Measurements from ENCODE around the gene KISS1. TPM values are rescaled to one million over a fixed set of nuclear protein-coding genes. Genes with fewer than 3 reads are reported as not detected.
A peak's percentile ranks its signal among the peaks of the same experiment; 100 is the strongest.

The KISS1 gene
- total and polyA plus RNA-seq, 2 of the 4 experiments (the other 2 are of a cell fraction) = 11.7 to 27.3 TPM

DNA sequence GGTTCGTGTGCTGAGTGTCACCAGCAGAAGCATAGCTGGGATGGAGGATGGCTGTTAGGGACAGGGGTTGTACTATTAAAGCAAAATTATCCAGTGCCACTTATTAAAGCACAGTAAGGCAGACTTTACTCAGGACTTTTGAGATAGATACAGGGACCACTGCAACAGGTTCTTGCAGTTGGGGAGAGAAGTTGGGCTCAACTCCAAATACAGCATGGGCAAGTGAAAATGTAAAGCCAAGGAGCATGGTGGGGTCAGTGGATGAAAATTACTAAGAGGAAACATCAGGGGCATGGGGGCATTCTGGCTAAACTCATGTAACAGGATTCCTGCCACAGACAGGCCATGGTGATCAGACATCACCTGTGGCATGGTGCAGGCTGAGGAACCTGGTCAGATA, 15.2 kb downstream of the KISS1 start:
- no peak overlapping the region for H4K5ac ChIP-seq (ENCODE audit: low read depth, low read length)
- intact Hi-C loops (cut with micrococcal nuclease) = no loop called here
- no peak overlapping the region for H3K4me2 ChIP-seq (ENCODE audit: low read depth, low read length)
- BruUV-seq (replicated peaks) = no TSS peak
- no CpG with 5 or more reads among the region's 1 CpG for WGBS, 2 experiments (ENCODE audit: extremely low coverage in 2 of 2, insufficient read length in 1 of 2)
- TF ChIP-seq, protein P1, sequence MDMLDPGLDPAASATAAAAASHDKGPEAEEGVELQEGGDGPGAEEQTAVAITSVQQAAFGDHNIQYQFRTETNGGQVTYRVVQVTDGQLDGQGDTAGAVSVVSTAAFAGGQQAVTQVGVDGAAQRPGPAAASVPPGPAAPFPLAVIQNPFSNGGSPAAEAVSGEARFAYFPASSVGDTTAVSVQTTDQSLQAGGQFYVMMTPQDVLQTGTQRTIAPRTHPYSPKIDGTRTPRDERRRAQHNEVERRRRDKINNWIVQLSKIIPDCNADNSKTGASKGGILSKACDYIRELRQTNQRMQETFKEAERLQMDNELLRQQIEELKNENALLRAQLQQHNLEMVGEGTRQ (IDR thresholded peaks at IDR 0.05; ENCODE audit: low read depth, low read length) = no peak
- TF ChIP-seq RCOR1 (IDR thresholded peaks at IDR 0.05; ENCODE audit: insufficient replicate concordance, low read length) (no peak), CEBPB (IDR thresholded peaks at IDR 0.05; ENCODE audit: low read depth, low read length) (no peak), RFX5 (IDR thresholded peaks at IDR 0.05; ENCODE audit: low read depth, low read length) (no peak), CHD1 (IDR thresholded peaks at IDR 0.05; ENCODE audit: low read depth, low read length) (no peak)
- no peak overlapping the region for H3K4me3 ChIP-seq (ENCODE audit: insufficient read depth, low read depth, low read length)
- no peaks in the 10 kb centered on the region for H4K20me1 ChIP-seq (ENCODE audit: insufficient read depth, low read length)
- H3K4ac ChIP-seq (ENCODE audit: low read depth, low read length) = no peak overlapping the region
- H2BK15ac ChIP-seq (ENCODE audit: low read depth, low read length) = no peak overlapping the region
- H2BK20ac ChIP-seq (ENCODE audit: low read depth, low read length) = no peak overlapping the region; the same call in 1 of the 2 replicates
- H3K79me1 ChIP-seq (ENCODE audit: low read depth in 1 of 2, low read length in 2 of 2) = no peaks in the 10 kb centered on the region
- H3K18ac ChIP-seq (ENCODE audit: low read depth, low read length) = no peak overlapping the region
- H3K27me3 ChIP-seq (ENCODE audit: control insufficient read depth, insufficient read depth, low read length) = no peaks in the 10 kb centered on the region
- H2AK9ac ChIP-seq (replicated peaks; ENCODE audit: low read depth, low read length, poor library complexity) = no peak overlapping the region
- ATAC-seq (ENCODE audit: low read depth) = no peak
- dilution Hi-C loops (cut with HindIII; ENCODE audit: low sequenced_read_pairs, unreplicated experiment) = no loop called here
- H3K14ac ChIP-seq (replicated peaks; ENCODE audit: low read depth, low read length) = no peak overlapping the region
- no peak overlapping the region for H2AFZ ChIP-seq (replicated peaks; ENCODE audit: low read length, poor library complexity)
- H3K36me3 ChIP-seq (ENCODE audit: control insufficient read depth, insufficient read depth, low read length) = no peaks in the 10 kb centered on the region
- no peak for DNase-seq
- no peak overlapping the region for H3K9ac ChIP-seq (ENCODE audit: low read depth, low read length)
- no peak overlapping the region for H3K27ac ChIP-seq (ENCODE audit: insufficient read depth, low read length)
- CTCF ChIA-PET = no interaction called here
- no peak overlapping the region for H3K56ac ChIP-seq (ENCODE audit: extremely low read depth, insufficient read depth, low read length)
- H3K9me1 ChIP-seq (ENCODE audit: insufficient read depth, low read length) = peaks cover 7% of the 10 kb centered on the region
- no peak overlapping the region for H4K8ac ChIP-seq (ENCODE audit: low read depth in 2 of 2, low read length in 2 of 2)
- no peak overlapping the region for H3K23ac ChIP-seq (ENCODE audit: low read depth, low read length)
- H2BK120ac ChIP-seq (ENCODE audit: low read depth, low read length) = no peak overlapping the region
- peak overlapping the region; percentile 23; the same call in 1 of the 2 replicates for H2AK5ac ChIP-seq (ENCODE audit: low read depth, low read length)
- H4K91ac ChIP-seq (ENCODE audit: insufficient read depth, low read depth, low read length) = no peak overlapping the region
- H2BK5ac ChIP-seq (ENCODE audit: low read depth, low read length, poor library complexity, severe bottlenecking) = no peak overlapping the region
- no peaks in the 10 kb centered on the region for H3K4me1 ChIP-seq (ENCODE audit: control insufficient read depth, insufficient read depth, low read length)
- POLR2A ChIA-PET (ENCODE audit: unreplicated experiment) = no interaction called here
- in situ Hi-C loops (cut with MboI; ENCODE audit: low sequenced_read_pairs) = no loop called here
- H3K9me3 ChIP-seq (ENCODE audit: control insufficient read depth, insufficient read depth, low read length) = no peaks in the 10 kb centered on the region

All from IMR-90 (cell line).